GM23248 (cell line): ENCODE results near the gene GLYR1. TPM values are rescaled to one million over a fixed set of nuclear protein-coding genes. Genes with fewer than 3 reads are reported as not detected.

Experiments used
- DNase-seq: peaks from one replicate; pipeline ENCODE4 v3.0.0-alpha.2; 2015
- H2AFZ ChIP-seq: fragments of 200-600 bp; sonication (generic); 2 replicates; pipeline ENCODE4 v1.6.1; 2016; ENCODE audit warnings: antibody characterized with exemption
- H3F3A ChIP-seq: fragments of 200-600 bp; sonication (generic); 2 replicates; pipeline ENCODE4 v1.6.1; 2016; ENCODE audit warnings: mild to moderate bottlenecking, antibody characterized with exemption, mixed run types; ENCODE audit not compliant: insufficient read depth
- H3K27ac ChIP-seq: fragments of 200-600 bp; sonication (generic); 2 replicates; pipeline ENCODE4 v1.5.1; 2016; ENCODE audit warnings: mild to moderate bottlenecking
- H3K27me3 ChIP-seq: fragments of 200-600 bp; sonication (generic); replicated peaks from 2 replicates; pipeline ENCODE4 v1.6.1; 2016; ENCODE audit warnings: mild to moderate bottlenecking; ENCODE audit not compliant: insufficient read depth
- H3K36me3 ChIP-seq: fragments of 200-600 bp; sonication (generic); 2 replicates; pipeline ENCODE4 v1.6.1; 2016; ENCODE audit warnings: low read depth, mild to moderate bottlenecking
- H3K4me1 ChIP-seq: fragments of 200-600 bp; sonication (generic); 2 replicates; pipeline ENCODE4 v1.6.1; 2016; ENCODE audit warnings: mild to moderate bottlenecking; ENCODE audit not compliant: insufficient read depth
- H3K4me2 ChIP-seq: fragments of 200-600 bp; sonication (generic); one replicate; pipeline ENCODE4 v1.6.1; 2016; ENCODE audit warnings: mild to moderate bottlenecking; ENCODE audit not compliant: unreplicated experiment
- H3K4me3 ChIP-seq: fragments of 200-600 bp; sonication (generic); 2 replicates; pipeline ENCODE4 v1.5.1; 2016; ENCODE audit warnings: mild to moderate bottlenecking
- H3K79me2 ChIP-seq: fragments of 200-600 bp; sonication (generic); 2 replicates; pipeline ENCODE4 v1.6.1; 2016; ENCODE audit warnings: mild to moderate bottlenecking; ENCODE audit not compliant: insufficient read depth
- H3K9ac ChIP-seq: fragments of 200-600 bp; sonication (generic); 2 replicates; pipeline ENCODE4 v1.6.1; 2016; ENCODE audit warnings: mild to moderate bottlenecking
- H3K9me2 ChIP-seq: fragments of 200-600 bp; sonication (generic); 2 replicates; pipeline ENCODE4 v1.6.1; 2016; ENCODE audit warnings: mixed run types, mild to moderate bottlenecking, moderate library complexity; ENCODE audit not compliant: insufficient read depth
- H3K9me3 ChIP-seq: fragments of 200-600 bp; sonication (generic); one replicate; pipeline ENCODE4 v1.6.1; 2017; ENCODE audit warnings: low read depth
- H4K20me1 ChIP-seq: fragments of 200-600 bp; sonication (generic); 2 replicates; pipeline ENCODE4 v1.6.0; 2016; ENCODE audit not compliant: insufficient read depth
- EZH2 ChIP-seq: fragments of 200-600 bp; sonication (generic); IDR thresholded peaks from 2 replicates; pipeline ENCODE4 v1.6.1; 2018; ENCODE audit warnings: antibody characterized with exemption, mild to moderate bottlenecking; ENCODE audit not compliant: insufficient read depth, poor library complexity, severe bottlenecking
- EZH2phosphoT487 ChIP-seq: fragments of 200-600 bp; sonication (generic); IDR thresholded peaks from 2 replicates; pipeline ENCODE4 v1.6.1; 2018; ENCODE audit warnings: antibody characterized with exemption, moderate library complexity, mild to moderate bottlenecking, low read depth; ENCODE audit not compliant: insufficient read depth
- WGBS, 2 experiments: methylation state at CpG; one replicate each; pipeline ENCODE4 v1.1.6; 2015 to 2017; ENCODE audit warnings: low lambda C conversion rate in 2 of 2, low coverage in 1 of 2; ENCODE audit errors: missing lambda C conversion rate in 2 of 2; 5-methylcytosine and 5-hydroxymethylcytosine counted together
- in situ Hi-C: fragments of 300-500 bp; cut with MboI; formaldehyde crosslinking; loops from 2 replicates; pipeline ENCODE4 v1.15.0; 2020
- polyA plus RNA-seq: library from polyadenylated mRNA; unstranded; fragments of >200 nt; fragmentation: Nextera tagmentation; extraction: Ambion mirVana; gene quantifications from 2 replicates; pipeline ENCODE4 v1.2.1, GENCODE V29; 2016
- total RNA-seq: library from RNA; depleted of rRNA; stranded (reverse); fragments of >200 nt; shearing (Covaris generic); gene quantifications from 2 replicates; pipeline ENCODE4 v1.2.3, GENCODE V29; 2014

GLYR1 gene
- total and polyA plus RNA-seq, 2 experiments from 2014 or later, result 31.2 to 39.9 TPM

GRCh38 chr16:4836727-4837126, 10.4 kb downstream of the GLYR1 start:
- Histone ChIP-seq H3K36me3 (peaks cover 57% of the 10 kb centered on the region), H2AFZ (no peak overlapping the region), H3K4me3 (no peak overlapping the region), H3K9ac (no peak overlapping the region), H3K79me2 (peaks cover 85% of the 10 kb centered on the region), H3K4me1 (no peaks in the 10 kb centered on the region), H3K4me2 (no peak overlapping the region), H3K27me3 (no peaks in the 10 kb centered on the region), H3F3A (0 out of 2 replicates have a peak, but pooled peaks cover 9% of the 10 kb centered on the region), H3K27ac (no peak overlapping the region), H3K9me3 (no peaks in the 10 kb centered on the region), H4K20me1 (no peaks in the 10 kb centered on the region; the same call in 1 of the 2 replicates), H3K9me2 (no peaks in the 10 kb centered on the region)
- DNase-seq, result no peak
- TF ChIP-seq EZH2 (no peak), EZH2phosphoT487 (no peak)
- 98 to 100% methylated on average over 2 of the region's 2 CpGs for WGBS, 2 experiments
- in situ Hi-C loops, result no loop called here

DNA sequence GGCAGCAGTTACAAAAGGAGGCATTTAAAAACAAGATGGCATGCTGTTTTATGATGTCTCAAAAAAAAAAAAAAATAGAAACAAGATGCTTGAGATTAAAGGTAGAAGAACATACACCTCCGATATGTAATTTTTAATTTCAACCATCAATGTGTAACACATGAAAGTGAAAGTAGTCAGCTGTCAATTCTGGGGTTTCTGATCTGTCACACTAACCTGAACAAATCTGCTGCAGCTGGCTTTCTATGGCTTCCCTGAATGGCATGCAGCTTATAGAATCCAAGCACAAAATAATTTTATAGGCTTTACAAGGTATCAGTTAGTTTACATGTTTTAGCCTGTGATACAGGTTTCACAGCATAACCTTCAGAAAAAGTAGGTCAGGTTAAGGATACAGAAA, 13.5 kb downstream of the GLYR1 start:
- Histone ChIP-seq H2AFZ (no peak overlapping the region), H3K79me2 (peaks cover 67% of the 10 kb centered on the region), H3K4me3 (no peak overlapping the region), H3F3A (no peaks in the 10 kb centered on the region), H3K9me2 (no peaks in the 10 kb centered on the region), H3K4me2 (no peak overlapping the region), H3K36me3 (peaks cover 49% of the 10 kb centered on the region), H3K4me1 (no peaks in the 10 kb centered on the region), H3K27ac (no peak overlapping the region), H3K27me3 (no peaks in the 10 kb centered on the region), H4K20me1 (no peaks in the 10 kb centered on the region), H3K9me3 (no peaks in the 10 kb centered on the region), H3K9ac (no peak overlapping the region)
- DNase-seq, result no peak
- 93 to 98% methylated on average over 1 of the region's 1 CpG for WGBS, 2 experiments
- TF ChIP-seq EZH2phosphoT487 (no peak), EZH2 (no peak)
- in situ Hi-C loops, result no loop called here

DNA sequence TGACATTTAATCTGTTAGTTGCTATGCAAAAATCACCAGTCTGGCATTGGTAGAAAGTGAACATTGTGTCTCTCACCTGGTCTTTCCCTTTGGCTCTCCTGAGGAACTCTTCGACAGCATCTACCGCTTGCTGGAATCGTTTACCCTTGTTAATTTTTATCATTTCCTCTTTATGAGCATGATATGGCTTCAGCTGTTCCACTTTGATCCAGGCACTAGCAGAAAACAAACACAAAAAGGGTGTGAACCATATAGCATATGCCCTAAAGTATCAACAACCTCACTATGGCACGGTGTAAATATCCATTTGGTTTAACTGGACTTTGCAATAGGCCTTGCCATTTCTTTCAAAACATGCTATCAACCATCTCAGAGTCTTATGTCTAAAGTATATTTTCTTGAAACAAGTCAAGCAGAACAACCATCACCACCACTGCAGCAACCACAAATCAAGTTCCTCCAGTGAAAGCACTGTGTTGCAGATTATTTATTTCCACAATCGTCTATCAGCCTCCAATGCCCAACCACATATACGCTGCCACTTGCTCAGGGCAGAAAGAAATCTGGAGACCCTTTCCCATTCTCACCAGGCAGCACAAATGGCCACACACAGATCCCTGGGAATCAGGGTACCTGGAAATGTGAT, 14.3 kb downstream of the GLYR1 start:
- no peak for DNase-seq
- Histone ChIP-seq H3K27me3 (no peaks in the 10 kb centered on the region), H3K9me2 (no peaks in the 10 kb centered on the region), H3K4me1 (no peaks in the 10 kb centered on the region), H3K36me3 (peaks cover 55% of the 10 kb centered on the region), H3K4me2 (no peak overlapping the region), H3K4me3 (no peak overlapping the region), H3F3A (no peaks in the 10 kb centered on the region), H3K9ac (no peak overlapping the region), H3K79me2 (peaks cover 68% of the 10 kb centered on the region), H3K9me3 (no peaks in the 10 kb centered on the region), H3K27ac (no peak overlapping the region), H4K20me1 (no peaks in the 10 kb centered on the region), H2AFZ (no peak overlapping the region)
- TF ChIP-seq EZH2phosphoT487, result no peak
- no peak for TF ChIP-seq EZH2
- 91 to 93% methylated on average over 6 of the region's 6 CpGs for WGBS, 2 experiments
- in situ Hi-C loops, result no loop called here

- Histone ChIP-seq H3K27me3 (no peaks in the 10 kb centered on the region), H3K27ac (no peak overlapping the region), H3K4me1 (no peaks in the 10 kb centered on the region), H3K4me3 (no peak overlapping the region), H3K36me3 (peaks cover 49% of the 10 kb centered on the region), H3K9me2 (no peaks in the 10 kb centered on the region), H3K9me3 (no peaks in the 10 kb centered on the region), H3K79me2 (peaks cover 64% of the 10 kb centered on the region), H4K20me1 (no peaks in the 10 kb centered on the region), H2AFZ (no peak overlapping the region), H3F3A (no peaks in the 10 kb centered on the region), H3K9ac (no peak overlapping the region), H3K4me2 (no peak overlapping the region)
- no peak for DNase-seq
- TF ChIP-seq EZH2 (no peak), EZH2phosphoT487 (no peak)
- in situ Hi-C loops, result no loop called here
- WGBS, 2 experiments, result 96 to 100% methylated on average over 8 of the region's 8 CpGs
These were observed 15.5 kb downstream of the GLYR1 start for GRCh38 chr16:4831616-4832015.

- Histone ChIP-seq H3K4me1 (no peaks in the 10 kb centered on the region), H3K9ac (no peak overlapping the region), H3K9me2 (no peaks in the 10 kb centered on the region), H2AFZ (no peak overlapping the region), H3K4me2 (no peak overlapping the region), H3K9me3 (no peaks in the 10 kb centered on the region), H3K27ac (no peak overlapping the region), H3K27me3 (no peaks in the 10 kb centered on the region), H3K79me2 (peaks cover 52% of the 10 kb centered on the region), H3K4me3 (no peak overlapping the region), H3F3A (no peaks in the 10 kb centered on the region), H4K20me1 (no peaks in the 10 kb centered on the region), H3K36me3 (peaks cover 46% of the 10 kb centered on the region)
- DNase-seq, result no peak
- 94 to 96% methylated on average over 7 of the region's 7 CpGs for WGBS, 2 experiments
- in situ Hi-C loops, result no loop called here
- TF ChIP-seq EZH2 (no peak), EZH2phosphoT487 (no peak)
These were observed 16.7 kb downstream of the GLYR1 start for GRCh38 chr16:4830408-4830807.
